Activated T-cell treated with anti-CD3 and anti-CD28 coated beads, Interleukin-2, amount 50 U/mL, for 4 hours (primary cell): ENCODE data around the gene PINK1. TPM values are rescaled to one million over a fixed set of nuclear protein-coding genes. Genes with fewer than 3 reads are reported as not detected.

Experiments used
- ATAC-seq, 2 donors: fragments of 200-7000 bp; cut with Tn5 transposase; one replicate each; pipeline ENCODE4 v1.10.0; 2021
- DNase-seq: peaks from one replicate; pipeline ENCODE4 v3.0.0-alpha.2; 2020
- H3K27me3 Mint-ChIP-seq: one replicate; pipeline ENCODE4 v1.8.0; 2021; ENCODE audit warnings: low read depth, mixed read lengths
- H3K36me3 Mint-ChIP-seq: one replicate; pipeline ENCODE4 v1.8.0; 2022; ENCODE audit warnings: mixed read lengths; ENCODE audit not compliant: insufficient read depth
- H3K4me1 Mint-ChIP-seq: one replicate; pipeline ENCODE4 v1.8.0; 2021; ENCODE audit warnings: low read depth, mixed read lengths
- H3K4me3 Mint-ChIP-seq: one replicate; pipeline ENCODE4 v1.8.0; 2021; ENCODE audit warnings: mild to moderate bottlenecking, moderate library complexity, mixed read lengths
- H3K9me3 Mint-ChIP-seq: one replicate; pipeline ENCODE4 v1.8.0; 2021; ENCODE audit warnings: mixed read lengths
- total RNA-seq, 3 donors: library from RNA; stranded (reverse); gene quantifications; one replicate each; pipeline ENCODE4 v1.2.1, GENCODE V29; 2021

PINK1 gene
- total RNA-seq, 3 donors from 2014 or later, result 1.6 to 2.7 (median 2.2) TPM

DNA sequence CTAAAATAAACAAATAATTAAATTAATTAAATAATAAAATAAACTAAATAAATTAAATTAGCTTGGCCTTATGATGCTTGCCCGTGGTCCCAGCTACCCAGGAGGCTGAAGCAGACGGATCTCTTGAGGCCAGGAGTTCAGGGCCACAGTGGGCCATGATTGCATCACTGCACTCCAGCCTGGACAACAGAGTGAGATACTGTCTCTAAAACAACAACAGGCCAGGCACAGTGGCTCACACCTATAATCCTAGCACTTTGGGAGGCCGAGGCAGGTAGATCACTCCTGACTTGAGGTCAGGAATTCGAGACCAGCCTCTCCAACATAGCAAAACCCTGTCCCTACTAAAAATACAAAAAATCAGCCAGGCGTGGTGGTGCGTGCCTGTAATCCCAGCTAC lies 12.2 kb upstream of the PINK1 start:
- no peaks in the 10 kb centered on the region for H3K36me3 Mint-ChIP-seq
- peaks cover 10% of the 10 kb centered on the region for H3K27me3 Mint-ChIP-seq
- no peaks in the 10 kb centered on the region for H3K9me3 Mint-ChIP-seq
- H3K4me1 Mint-ChIP-seq, result no peaks in the 10 kb centered on the region
- no peak for DNase-seq
- no peak overlapping the region for H3K4me3 Mint-ChIP-seq
- no peak for ATAC-seq

DNA sequence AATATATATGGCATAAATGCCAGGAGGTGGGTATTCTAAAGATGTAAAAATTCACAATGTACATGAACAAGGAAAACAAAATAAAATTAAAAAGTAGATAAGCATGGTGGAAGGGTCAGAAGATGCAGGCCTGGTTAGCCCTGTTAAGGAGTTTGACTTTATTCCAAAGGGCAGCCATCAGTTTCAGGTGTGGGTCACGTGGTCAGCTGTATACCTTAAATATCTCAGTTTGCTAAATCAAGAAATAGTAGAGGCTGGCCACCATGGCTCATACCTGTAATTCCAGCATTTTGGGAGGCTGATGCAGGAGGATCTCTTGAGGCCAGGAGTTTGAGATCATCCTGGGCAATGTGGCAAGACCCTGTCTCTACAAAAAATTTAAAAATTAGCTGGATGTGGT lies 8.5 kb upstream of the PINK1 start:
- Mint-ChIP-seq H3K36me3 (no peaks in the 10 kb centered on the region), H3K27me3 (peaks cover 18% of the 10 kb centered on the region), H3K4me3 (no peak overlapping the region), H3K9me3 (peaks cover 5% of the 10 kb centered on the region), H3K4me1 (no peaks in the 10 kb centered on the region)
- DNase-seq (no peak), ATAC-seq (no peak)

DNA sequence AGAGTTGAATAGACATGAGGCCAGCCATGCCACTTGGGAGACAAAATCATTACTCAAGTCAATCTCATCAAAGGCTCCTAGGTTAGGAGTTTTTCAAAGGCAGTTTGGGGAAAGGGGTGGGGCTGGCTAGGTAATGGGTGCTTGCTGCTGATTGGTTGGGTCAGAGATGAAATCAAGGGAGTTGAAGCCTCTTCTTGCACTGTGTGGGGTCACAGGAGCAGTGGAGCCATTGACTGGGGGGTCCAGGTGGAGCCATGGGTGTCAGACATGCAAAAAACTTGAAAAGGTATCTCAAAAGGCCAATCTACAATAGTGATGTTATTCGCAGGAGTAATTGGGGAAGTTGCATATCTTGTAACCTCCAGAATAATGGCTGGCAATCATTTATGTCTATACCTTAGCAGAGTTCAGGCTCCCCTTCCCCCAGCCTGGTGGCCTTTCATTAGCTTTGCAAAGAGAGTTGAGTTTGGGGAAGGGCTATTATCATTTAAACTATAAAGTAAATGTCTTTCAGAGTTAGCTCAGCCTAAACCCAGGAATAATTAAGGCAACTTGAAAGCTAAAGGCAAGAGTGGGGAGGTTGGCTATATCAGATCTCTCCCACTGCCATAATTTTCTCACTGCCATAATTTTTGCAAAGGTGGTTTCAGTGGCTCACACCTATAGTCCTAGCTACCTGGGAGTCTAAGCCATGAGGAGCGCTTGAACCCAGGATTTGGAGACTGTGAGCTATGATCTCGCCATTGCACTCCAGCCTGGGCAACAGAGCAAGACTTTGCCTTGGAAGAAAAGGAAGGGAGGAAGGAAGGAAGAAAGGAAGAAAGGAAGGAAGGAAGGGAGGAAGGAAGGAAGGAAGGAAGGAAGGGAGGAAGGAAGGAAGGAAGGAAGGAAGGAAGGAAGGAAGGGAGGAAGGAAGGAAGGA lies 7.8 kb upstream of the PINK1 start:
- Mint-ChIP-seq H3K27me3 (peaks cover 18% of the 10 kb centered on the region), H3K4me1 (no peaks in the 10 kb centered on the region), H3K9me3 (peaks cover 5% of the 10 kb centered on the region), H3K4me3 (no peak overlapping the region), H3K36me3 (no peaks in the 10 kb centered on the region)
- DNase-seq (no peak), ATAC-seq (no peak)

DNA sequence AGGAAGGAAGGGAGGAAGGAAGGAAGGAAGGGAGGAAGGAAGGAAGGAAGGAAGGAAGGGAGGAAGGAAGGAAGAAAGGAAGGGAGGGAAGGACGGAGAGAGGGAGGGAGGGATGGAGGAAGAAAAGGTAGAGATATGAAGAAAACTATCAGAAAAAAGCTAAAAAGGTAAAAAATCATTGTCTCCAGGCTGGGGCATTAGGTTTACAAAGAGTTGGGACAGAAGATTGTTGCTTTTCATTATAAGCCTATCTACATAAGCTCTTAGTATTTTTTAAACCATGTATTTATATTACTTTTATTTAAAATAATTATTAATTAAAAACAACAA lies 7.2 kb upstream of the PINK1 start:
- H3K4me1 Mint-ChIP-seq, result no peaks in the 10 kb centered on the region
- ATAC-seq (no peak), DNase-seq (no peak)

DNA sequence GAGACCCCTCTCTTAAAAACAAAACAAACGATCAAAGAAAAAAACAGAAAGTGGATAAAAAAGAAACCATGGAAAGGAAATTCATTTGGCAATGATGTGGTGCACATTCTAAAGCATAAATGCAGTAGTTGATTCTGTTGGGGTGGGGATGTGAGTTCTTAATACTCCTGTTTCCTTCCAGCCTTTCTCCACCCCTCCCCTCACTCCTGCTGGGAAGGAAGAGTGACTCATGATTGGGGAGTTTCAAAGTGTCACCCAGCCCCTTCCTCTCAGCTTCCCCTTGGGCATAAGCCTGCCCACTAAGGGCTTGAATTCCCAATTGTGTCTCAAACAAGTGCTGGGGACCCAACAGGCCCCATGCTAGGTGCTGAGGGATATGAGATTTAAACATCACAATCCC lies 6.7 kb upstream of the PINK1 start:
- Mint-ChIP-seq H3K4me3 (no peak overlapping the region), H3K36me3 (no peaks in the 10 kb centered on the region), H3K27me3 (peaks cover 18% of the 10 kb centered on the region), H3K9me3 (peaks cover 5% of the 10 kb centered on the region), H3K4me1 (no peaks in the 10 kb centered on the region)
- ATAC-seq (no peak), DNase-seq (no peak)

More for the DNA sequence above, 7.2 kb upstream of the PINK1 start:
- Mint-ChIP-seq H3K36me3 (no peaks in the 10 kb centered on the region), H3K27me3 (peaks cover 18% of the 10 kb centered on the region), H3K4me3 (no peak overlapping the region), H3K9me3 (peaks cover 5% of the 10 kb centered on the region)

DNA sequence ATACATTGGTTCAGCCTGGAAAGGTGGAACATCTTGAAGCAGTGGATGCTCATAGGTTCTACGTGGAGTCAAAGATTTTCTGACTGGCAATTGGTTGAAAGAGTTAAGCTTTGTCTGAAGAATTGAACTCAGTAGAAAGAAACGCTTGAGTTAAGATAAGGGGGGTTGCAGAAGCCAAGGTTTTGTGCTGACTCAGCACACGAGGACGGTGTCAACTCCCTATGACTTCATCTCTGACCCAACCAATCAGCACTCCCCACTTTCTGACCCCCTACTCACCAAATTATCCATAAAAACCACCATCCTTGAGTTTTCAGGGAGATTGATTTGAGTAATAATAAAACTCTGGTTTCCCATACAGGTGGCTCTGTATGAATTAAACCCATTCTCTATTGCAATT lies 2.5 kb upstream of the PINK1 start:
- no peak for ATAC-seq
- peaks cover 5% of the 10 kb centered on the region for H3K9me3 Mint-ChIP-seq
- H3K4me1 Mint-ChIP-seq, result peaks cover 11% of the 10 kb centered on the region
- no peaks in the 10 kb centered on the region for H3K36me3 Mint-ChIP-seq
- H3K27me3 Mint-ChIP-seq, result peaks cover 12% of the 10 kb centered on the region
- DNase-seq, result no peak
- H3K4me3 Mint-ChIP-seq, result no peak overlapping the region

DNA sequence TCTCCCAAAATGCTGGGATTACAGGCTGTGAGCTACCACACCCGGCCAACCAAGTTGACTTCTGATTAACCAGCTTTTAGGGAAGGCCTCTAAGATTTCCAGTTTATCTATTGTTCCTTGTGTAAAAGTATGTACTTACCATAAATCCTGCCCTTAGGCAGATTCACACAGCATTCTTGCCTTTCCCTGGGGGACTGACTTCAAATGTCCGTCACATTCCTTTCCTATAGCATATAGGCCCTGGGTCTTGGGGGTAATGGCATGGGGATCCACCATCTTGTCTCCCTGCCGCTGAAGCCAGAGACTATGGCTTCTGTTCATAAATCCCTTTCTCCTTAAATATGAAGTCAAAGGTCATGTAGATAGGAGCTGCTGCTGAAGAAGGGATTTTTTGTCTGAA lies 872 bp upstream of the PINK1 start:
- Mint-ChIP-seq H3K4me3 (peak overlapping the region; percentile 76), H3K27me3 (peaks cover 7% of the 10 kb centered on the region), H3K36me3 (no peaks in the 10 kb centered on the region), H3K9me3 (peaks cover 5% of the 10 kb centered on the region), H3K4me1 (peaks cover 11% of the 10 kb centered on the region)
- no peak for DNase-seq
- no peak for ATAC-seq

DNA sequence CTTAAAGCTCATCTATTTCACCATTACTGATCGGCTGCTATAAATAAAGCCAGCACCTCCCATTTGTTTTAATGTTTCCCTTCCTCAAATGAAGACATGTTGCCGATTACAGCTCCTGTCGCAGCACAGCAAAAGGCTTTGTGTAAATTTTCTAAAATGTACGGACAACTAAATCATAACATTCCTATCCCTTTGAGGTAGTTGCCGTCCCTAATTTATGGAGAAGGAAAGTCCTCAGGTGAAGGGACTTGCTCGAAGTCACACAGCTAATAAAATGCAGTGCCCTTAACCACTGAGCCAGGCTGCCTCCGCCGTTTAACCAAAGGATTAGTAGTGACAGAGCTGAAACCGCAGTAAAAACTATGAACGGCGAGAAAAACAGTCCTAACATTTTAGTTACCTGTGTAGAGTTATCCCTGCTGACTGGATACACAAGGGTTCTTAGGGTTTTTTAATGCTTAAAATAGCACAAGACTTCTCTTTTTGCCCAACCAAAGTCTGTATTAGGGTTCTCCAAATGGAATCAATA lies 871 bp downstream of the PINK1 start:
- H3K36me3 Mint-ChIP-seq, result peaks cover 8% of the 10 kb centered on the region
- peaks cover 11% of the 10 kb centered on the region for H3K4me1 Mint-ChIP-seq
- H3K4me3 Mint-ChIP-seq, result peak overlapping the region; percentile 82
- H3K9me3 Mint-ChIP-seq, result no peaks in the 10 kb centered on the region
- DNase-seq (no peak), ATAC-seq (peak; percentile 19 to 26)
- no peaks in the 10 kb centered on the region for H3K27me3 Mint-ChIP-seq

DNA sequence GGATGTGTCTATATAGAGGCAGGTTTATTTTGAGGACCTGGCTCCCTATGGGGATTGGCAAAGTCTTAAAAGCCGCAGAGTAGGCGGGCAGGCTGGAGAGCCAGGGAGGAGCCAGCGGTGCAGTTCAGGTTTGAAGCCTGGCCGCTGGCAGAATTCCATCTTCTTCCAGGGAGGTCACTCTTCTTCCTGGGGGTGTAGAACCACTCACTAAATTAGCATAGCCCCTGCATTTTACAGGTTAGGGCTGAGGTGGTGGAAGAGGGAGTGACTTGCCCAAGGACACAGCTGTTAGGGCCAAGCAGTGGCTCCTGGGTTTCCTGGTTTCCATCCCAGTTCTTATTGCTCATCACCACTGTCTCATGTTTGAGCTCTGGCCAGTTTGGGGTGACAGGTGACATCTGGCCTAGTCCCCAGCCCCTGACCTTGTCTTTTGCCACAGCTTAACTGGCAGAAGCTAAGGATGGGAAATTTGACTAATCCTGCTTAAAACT lies 1.4 kb downstream of the PINK1 start:
- Mint-ChIP-seq H3K36me3 (peaks cover 10% of the 10 kb centered on the region), H3K27me3 (no peaks in the 10 kb centered on the region), H3K9me3 (no peaks in the 10 kb centered on the region), H3K4me1 (peaks cover 11% of the 10 kb centered on the region), H3K4me3 (peak overlapping the region; percentile 82)
- ATAC-seq (peak; percentile 15 to 28), DNase-seq (no peak)

DNA sequence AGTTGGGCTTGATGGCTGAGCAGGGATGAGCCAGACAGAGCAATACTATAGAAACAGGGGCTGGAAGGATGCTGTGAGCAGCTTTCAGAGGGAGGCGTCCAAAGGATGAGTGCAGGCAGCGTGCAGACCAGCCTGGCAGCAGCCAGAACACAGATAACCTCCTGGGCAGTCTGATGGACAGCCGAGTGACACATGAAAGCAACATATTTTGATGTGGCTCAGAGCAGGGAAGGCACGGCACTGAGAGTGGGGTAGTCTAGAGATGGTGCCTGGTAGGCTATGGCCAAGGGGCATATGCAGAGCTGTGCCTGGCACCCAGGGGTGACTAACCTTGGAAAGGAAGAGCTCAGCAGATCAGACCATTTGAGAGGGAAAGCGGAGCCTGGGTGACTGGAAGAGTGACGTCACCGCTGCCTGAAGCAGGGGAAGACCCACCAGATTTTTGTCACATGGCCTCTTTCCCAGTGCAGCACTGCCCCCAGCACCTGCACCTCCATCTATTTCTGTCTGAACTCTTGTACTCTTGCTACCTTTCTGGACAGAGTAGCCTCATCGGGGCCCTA lies 3.6 kb downstream of the PINK1 start:
- Mint-ChIP-seq H3K4me3 (no peak overlapping the region), H3K9me3 (no peaks in the 10 kb centered on the region), H3K27me3 (no peaks in the 10 kb centered on the region), H3K4me1 (peaks cover 13% of the 10 kb centered on the region), H3K36me3 (peaks cover 15% of the 10 kb centered on the region)
- no peak for ATAC-seq
- no peak for DNase-seq

DNA sequence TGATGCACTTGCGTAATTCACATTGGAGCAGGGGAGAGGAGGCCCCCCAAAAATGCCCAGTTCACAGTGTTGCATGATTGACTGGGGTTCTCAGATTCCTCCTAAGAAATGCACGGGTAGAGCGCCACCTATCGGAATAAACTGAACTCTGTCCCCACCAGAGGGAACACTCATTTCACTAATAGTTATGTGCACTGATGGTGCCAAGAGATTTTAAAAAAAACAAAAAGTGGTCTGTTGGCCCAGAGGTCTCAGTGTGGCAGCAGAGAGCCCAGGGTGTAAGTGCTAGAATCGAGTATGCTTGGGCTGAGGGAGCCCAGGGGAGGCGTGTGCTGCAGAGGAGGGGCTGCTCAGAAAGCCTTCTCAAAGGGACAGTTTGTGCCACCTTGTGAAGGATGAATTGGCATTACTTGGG lies 6.9 kb downstream of the PINK1 start:
- DNase-seq, result peak; percentile 48
- Mint-ChIP-seq H3K4me1 (peaks cover 3% of the 10 kb centered on the region), H3K9me3 (no peaks in the 10 kb centered on the region), H3K36me3 (peaks cover 22% of the 10 kb centered on the region), H3K4me3 (no peak overlapping the region), H3K27me3 (no peaks in the 10 kb centered on the region)
- peak; percentile 74 to 79 for ATAC-seq

DNA sequence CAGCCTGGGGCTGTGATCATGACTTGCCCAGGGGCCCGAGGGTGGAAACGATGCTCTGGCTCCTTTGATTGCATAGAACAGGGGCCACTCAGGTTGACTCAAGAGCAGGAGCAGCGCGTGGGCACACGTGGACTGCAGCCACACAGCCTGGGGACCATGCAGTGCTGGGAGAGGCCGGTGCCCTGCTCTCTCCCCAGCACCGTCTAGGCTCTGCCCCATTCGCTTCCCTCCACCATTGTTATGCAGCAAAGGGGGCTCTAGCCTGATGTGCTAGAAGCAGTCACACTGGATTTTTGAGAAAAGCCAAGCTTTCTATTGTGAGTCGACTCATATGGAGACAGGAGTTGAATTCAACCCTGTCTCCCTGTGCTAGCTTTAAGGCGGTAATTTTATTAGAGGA lies 8.7 kb downstream of the PINK1 start:
- ATAC-seq, result no peak
- Mint-ChIP-seq H3K4me1 (peaks cover 3% of the 10 kb centered on the region), H3K9me3 (no peaks in the 10 kb centered on the region), H3K27me3 (no peaks in the 10 kb centered on the region), H3K4me3 (no peak overlapping the region), H3K36me3 (peaks cover 22% of the 10 kb centered on the region)
- no peak for DNase-seq

DNA sequence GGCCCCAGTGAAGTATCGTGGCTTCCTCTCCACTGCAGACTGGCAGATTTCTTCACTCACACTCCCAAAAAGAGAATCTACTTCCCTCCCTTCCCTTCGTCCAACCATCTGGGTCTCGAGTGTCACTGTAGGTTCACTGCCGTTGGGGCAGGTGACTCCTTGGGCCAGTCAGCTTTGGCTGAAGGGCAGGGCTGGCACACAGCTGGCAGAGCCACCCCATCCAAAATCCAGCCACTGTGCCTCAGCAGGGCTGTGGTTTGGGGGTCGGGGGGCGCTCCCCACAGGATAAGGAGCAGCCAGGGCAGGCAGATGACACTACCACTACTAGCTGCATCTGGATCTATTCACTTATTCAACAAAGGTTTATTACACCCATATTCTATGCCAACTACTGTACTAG lies 9.8 kb downstream of the PINK1 start:
- H3K4me3 Mint-ChIP-seq, result no peak overlapping the region
- DNase-seq (no peak), ATAC-seq (no peak)
- H3K9me3 Mint-ChIP-seq, result no peaks in the 10 kb centered on the region
- peaks cover 3% of the 10 kb centered on the region for H3K4me1 Mint-ChIP-seq
- H3K27me3 Mint-ChIP-seq, result no peaks in the 10 kb centered on the region
- H3K36me3 Mint-ChIP-seq, result peaks cover 20% of the 10 kb centered on the region

DNA sequence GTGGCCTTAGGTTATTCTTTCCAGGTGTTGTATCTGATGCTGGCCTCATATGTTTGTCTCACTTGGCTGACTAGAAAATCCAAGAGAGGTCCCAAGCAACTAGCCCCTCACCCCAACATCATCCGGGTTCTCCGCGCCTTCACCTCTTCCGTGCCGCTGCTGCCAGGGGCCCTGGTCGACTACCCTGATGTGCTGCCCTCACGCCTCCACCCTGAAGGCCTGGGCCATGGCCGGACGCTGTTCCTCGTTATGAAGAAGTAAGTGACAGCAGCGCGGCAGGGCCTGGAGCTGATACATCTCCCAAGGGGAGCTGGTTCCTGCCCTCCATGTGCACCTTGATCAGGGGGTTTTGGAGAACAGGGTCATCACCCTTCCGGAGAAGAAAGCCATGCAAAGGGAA lies 11.2 kb downstream of the PINK1 start:
- H3K27me3 Mint-ChIP-seq, result no peaks in the 10 kb centered on the region
- H3K9me3 Mint-ChIP-seq, result no peaks in the 10 kb centered on the region
- peaks cover 3% of the 10 kb centered on the region for H3K4me1 Mint-ChIP-seq
- no peak for DNase-seq
- ATAC-seq, result no peak
- peaks cover 15% of the 10 kb centered on the region for H3K36me3 Mint-ChIP-seq
- H3K4me3 Mint-ChIP-seq, result no peak overlapping the region

DNA sequence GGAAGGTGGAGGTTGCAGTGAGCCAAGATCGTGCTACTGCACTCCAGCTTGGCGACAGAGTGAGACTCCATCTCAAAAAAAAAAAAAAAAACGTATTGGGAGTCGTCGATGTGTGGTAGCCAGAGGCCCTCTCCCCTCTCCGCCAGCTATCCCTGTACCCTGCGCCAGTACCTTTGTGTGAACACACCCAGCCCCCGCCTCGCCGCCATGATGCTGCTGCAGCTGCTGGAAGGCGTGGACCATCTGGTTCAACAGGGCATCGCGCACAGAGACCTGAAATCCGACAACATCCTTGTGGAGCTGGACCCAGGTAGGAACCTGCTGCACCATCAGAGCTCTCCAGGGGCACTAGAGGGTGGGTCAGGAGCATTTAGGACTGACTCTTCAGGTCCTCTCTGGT lies 12.2 kb downstream of the PINK1 start:
- no peak for DNase-seq
- H3K9me3 Mint-ChIP-seq, result no peaks in the 10 kb centered on the region
- no peaks in the 10 kb centered on the region for H3K27me3 Mint-ChIP-seq
- H3K4me1 Mint-ChIP-seq, result no peaks in the 10 kb centered on the region
- no peak overlapping the region for H3K4me3 Mint-ChIP-seq
- peaks cover 18% of the 10 kb centered on the region for H3K36me3 Mint-ChIP-seq
- ATAC-seq, result no peak
